ENCODE data around the gene WDR91. TPM values are rescaled to one million over a fixed set of nuclear protein-coding genes. Genes with fewer than 3 reads are reported as not detected.

Gene WDR91
- polyA plus RNA-seq, 2 of the 4 experiments (the other 2 are of a cell fraction), result 5.1 to 5.3 TPM

DNA sequence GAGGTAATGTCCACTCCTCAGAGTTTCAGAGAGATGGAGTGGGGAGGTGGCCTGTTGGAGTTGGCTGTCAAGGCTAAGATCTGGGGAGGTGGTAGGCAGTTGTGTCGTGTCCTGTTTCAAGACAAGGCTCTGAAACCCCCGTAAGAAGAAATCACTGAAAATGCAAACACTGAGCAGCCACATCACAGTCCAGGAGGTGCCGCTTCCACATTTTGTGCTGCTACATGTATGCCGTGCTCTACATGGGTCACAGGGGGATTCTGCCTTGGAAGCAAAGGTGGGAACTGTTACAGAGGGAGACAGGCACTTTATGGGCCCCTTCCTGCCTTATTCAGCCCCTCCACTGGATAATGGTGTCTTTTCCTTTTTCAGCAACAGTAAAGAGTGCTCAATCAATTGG is 11.9 kb downstream of the WDR91 start (continued):
- TF ChIP-seq MAFK (IDR thresholded peaks at IDR 0.05; ENCODE audit: partially characterized antibody) (no peak), SMC3 (IDR thresholded peaks at IDR 0.05) (no peak)
- TF ChIP-seq, protein P1, sequence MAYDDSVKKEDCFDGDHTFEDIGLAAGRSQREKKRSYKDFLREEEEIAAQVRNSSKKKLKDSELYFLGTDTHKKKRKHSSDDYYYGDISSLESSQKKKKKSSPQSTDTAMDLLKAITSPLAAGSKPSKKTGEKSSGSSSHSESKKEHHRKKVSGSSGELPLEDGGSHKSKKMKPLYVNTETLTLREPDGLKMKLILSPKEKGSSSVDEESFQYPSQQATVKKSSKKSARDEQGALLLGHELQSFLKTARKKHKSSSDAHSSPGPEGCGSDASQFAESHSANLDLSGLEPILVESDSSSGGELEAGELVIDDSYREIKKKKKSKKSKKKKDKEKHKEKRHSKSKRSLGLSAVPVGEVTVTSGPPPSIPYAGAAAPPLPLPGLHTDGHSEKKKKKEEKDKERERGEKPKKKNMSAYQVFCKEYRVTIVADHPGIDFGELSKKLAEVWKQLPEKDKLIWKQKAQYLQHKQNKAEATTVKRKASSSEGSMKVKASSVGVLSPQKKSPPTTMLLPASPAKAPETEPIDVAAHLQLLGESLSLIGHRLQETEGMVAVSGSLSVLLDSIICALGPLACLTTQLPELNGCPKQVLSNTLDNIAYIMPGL (CRISPR knock-in tag; IDR thresholded peaks at IDR 0.05; ENCODE audit: borderline replicate concordance), result no peak

- ChIA-PET CTCF (interaction anchor here (1.4 to 1.6 kb wide), 3 partner anchors 10 to 21 kb away, joined by 3 to 5 read pairs (median 4); no protein-coding TSS in a partner anchor), POLR2A (interaction anchor here (1.2 kb wide), 1 partner anchor 14 kb away, joined by 3 read pairs; no protein-coding TSS in a partner anchor)
- FAIRE-seq (no peak), ATAC-seq (no peak), DNase-seq (ENCODE audit: low read depth in 1 of 2, low spot score in 1 of 2) (no peak)
- Histone ChIP-seq H3K9me3 (no peaks in the 10 kb centered on the region), H3K4me1 (no peaks in the 10 kb centered on the region), H3K4me2 (no peak overlapping the region), H3K27ac (no peak overlapping the region), H3K4me3 (no peak overlapping the region)
- WGBS (ENCODE audit: missing lambda C conversion rate), result 92% methylated on average over 11 of the region's 15 CpGs
- TF ChIP-seq JUNB (IDR thresholded peaks at IDR 0.05) (no peak), CTCF (IDR thresholded peaks at IDR 0.05) (no peak), ZC3H11A (IDR thresholded peaks at IDR 0.05) (no peak), MYC (IDR thresholded peaks at IDR 0.05; ENCODE audit: borderline replicate concordance, low read length) (no peak), NPAS2 (CRISPR knock-in tag; IDR thresholded peaks at IDR 0.05; ENCODE audit: borderline replicate concordance) (no peak), CHD4 (IDR thresholded peaks at IDR 0.05; ENCODE audit: borderline replicate concordance) (no peak), NR3C1 (IDR thresholded peaks at IDR 0.05) (no peak), BHLHE40 (IDR thresholded peaks at IDR 0.05; ENCODE audit: low read depth, low read length) (no peak), CEBPB (IDR thresholded peaks at IDR 0.05) (no peak), HOXB13 (CRISPR knock-in tag; IDR thresholded peaks at IDR 0.05; ENCODE audit: low read depth) (no peak), USF2 (IDR thresholded peaks at IDR 0.05) (no peak), EHMT2 (IDR thresholded peaks at IDR 0.05; ENCODE audit: low read depth) (no peak)
- TF ChIP-seq, protein P2, sequence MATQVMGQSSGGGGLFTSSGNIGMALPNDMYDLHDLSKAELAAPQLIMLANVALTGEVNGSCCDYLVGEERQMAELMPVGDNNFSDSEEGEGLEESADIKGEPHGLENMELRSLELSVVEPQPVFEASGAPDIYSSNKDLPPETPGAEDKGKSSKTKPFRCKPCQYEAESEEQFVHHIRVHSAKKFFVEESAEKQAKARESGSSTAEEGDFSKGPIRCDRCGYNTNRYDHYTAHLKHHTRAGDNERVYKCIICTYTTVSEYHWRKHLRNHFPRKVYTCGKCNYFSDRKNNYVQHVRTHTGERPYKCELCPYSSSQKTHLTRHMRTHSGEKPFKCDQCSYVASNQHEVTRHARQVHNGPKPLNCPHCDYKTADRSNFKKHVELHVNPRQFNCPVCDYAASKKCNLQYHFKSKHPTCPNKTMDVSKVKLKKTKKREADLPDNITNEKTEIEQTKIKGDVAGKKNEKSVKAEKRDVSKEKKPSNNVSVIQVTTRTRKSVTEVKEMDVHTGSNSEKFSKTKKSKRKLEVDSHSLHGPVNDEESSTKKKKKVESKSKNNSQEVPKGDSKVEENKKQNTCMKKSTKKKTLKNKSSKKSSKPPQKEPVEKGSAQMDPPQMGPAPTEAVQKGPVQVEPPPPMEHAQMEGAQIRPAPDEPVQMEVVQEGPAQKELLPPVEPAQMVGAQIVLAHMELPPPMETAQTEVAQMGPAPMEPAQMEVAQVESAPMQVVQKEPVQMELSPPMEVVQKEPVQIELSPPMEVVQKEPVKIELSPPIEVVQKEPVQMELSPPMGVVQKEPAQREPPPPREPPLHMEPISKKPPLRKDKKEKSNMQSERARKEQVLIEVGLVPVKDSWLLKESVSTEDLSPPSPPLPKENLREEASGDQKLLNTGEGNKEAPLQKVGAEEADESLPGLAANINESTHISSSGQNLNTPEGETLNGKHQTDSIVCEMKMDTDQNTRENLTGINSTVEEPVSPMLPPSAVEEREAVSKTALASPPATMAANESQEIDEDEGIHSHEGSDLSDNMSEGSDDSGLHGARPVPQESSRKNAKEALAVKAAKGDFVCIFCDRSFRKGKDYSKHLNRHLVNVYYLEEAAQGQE (IDR thresholded peaks at IDR 0.05), result no peak
- TF ChIP-seq, protein P3, sequence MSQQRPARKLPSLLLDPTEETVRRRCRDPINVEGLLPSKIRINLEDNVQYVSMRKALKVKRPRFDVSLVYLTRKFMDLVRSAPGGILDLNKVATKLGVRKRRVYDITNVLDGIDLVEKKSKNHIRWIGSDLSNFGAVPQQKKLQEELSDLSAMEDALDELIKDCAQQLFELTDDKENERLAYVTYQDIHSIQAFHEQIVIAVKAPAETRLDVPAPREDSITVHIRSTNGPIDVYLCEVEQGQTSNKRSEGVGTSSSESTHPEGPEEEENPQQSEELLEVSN (IDR thresholded peaks at IDR 0.05; ENCODE audit: borderline replicate concordance, low read depth), result no peak
Observed at GRCh38 chr7:135197906-135198655, 13.2 kb downstream of the WDR91 start.
